Osteocyte (in vitro differentiated cells): ENCODE measurements around the gene DOK7. TPM values are rescaled to one million over a fixed set of nuclear protein-coding genes. Genes with fewer than 3 reads are reported as not detected.

Experiments used
- DNase-seq: peaks from one replicate; pipeline ENCODE4 v3.0.0; 2021; ENCODE audit warnings: mixed read lengths; ENCODE audit not compliant: unreplicated experiment; ENCODE audit errors: extremely low spot score
- H3K27ac Mint-ChIP-seq: one replicate; pipeline ENCODE4 v1.8.0; 2021; ENCODE audit warnings: mild to moderate bottlenecking, mixed read lengths; ENCODE audit not compliant: unreplicated experiment
- H3K27me3 Mint-ChIP-seq: one replicate; pipeline ENCODE4 v1.8.0; 2021; ENCODE audit warnings: mixed read lengths; ENCODE audit not compliant: unreplicated experiment
- H3K36me3 Mint-ChIP-seq: one replicate; pipeline ENCODE4 v1.8.0; 2021; ENCODE audit warnings: mixed read lengths; ENCODE audit not compliant: unreplicated experiment
- H3K4me1 Mint-ChIP-seq: one replicate; pipeline ENCODE4 v1.8.0; 2021; ENCODE audit warnings: mixed read lengths; ENCODE audit not compliant: unreplicated experiment
- H3K4me3 Mint-ChIP-seq: one replicate; pipeline ENCODE4 v1.8.0; 2021; ENCODE audit warnings: mild to moderate bottlenecking, moderate library complexity, mixed read lengths; ENCODE audit not compliant: unreplicated experiment
- H3K9me3 Mint-ChIP-seq: one replicate; pipeline ENCODE4 v1.8.0; 2021; ENCODE audit warnings: mixed read lengths; ENCODE audit not compliant: unreplicated experiment
- total RNA-seq: library from RNA; stranded (reverse); gene quantifications from 2 replicates; pipeline ENCODE4 v1.2.1, GENCODE V29; 2021
- TF ChIP-seq, protein P1 (sequence below): fragments of 200-600 bp; sonication (generic); IDR thresholded peaks from 2 replicates; pipeline ENCODE4 v1.5.0; 2021; ENCODE audit warnings: antibody characterized with exemption, mild to moderate bottlenecking, moderate library complexity

The DOK7 gene
- total RNA-seq, 1 donor from 2014 or later, result not detected

DNA sequence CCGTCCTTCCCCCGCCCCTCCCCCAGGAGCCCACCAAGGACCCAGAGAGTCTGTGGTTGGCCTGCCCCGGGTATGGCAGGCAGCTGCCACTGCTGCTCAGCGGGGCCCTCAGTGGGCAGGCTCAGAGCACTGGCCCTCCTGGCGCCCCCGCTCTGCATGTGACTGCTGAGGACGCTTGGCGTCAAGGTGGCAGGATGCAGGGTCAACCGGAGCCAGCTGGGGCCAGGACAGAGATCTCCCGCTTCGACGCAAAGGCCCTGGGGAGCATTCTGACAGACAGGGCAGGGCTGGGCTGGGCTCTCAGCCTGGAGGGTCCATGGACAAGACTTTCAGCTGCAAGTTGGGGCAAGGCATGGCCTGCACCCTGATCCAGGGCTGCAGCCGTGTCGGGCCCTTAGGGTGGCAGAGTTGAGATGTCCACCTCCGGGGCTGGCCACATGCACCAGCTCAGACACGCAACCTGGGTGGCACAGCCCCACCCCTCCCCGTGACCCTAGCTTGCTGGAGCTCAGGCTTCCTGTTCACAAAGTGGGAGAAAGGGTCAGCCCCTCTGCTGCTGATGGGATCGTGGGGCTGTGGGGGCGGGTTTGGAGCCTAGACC, 38.8 kb downstream of the DOK7 start:
- H3K9me3 Mint-ChIP-seq, result no peaks in the 10 kb centered on the region
- TF ChIP-seq, protein P1, sequence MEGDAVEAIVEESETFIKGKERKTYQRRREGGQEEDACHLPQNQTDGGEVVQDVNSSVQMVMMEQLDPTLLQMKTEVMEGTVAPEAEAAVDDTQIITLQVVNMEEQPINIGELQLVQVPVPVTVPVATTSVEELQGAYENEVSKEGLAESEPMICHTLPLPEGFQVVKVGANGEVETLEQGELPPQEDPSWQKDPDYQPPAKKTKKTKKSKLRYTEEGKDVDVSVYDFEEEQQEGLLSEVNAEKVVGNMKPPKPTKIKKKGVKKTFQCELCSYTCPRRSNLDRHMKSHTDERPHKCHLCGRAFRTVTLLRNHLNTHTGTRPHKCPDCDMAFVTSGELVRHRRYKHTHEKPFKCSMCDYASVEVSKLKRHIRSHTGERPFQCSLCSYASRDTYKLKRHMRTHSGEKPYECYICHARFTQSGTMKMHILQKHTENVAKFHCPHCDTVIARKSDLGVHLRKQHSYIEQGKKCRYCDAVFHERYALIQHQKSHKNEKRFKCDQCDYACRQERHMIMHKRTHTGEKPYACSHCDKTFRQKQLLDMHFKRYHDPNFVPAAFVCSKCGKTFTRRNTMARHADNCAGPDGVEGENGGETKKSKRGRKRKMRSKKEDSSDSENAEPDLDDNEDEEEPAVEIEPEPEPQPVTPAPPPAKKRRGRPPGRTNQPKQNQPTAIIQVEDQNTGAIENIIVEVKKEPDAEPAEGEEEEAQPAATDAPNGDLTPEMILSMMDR, result no peak
- peaks cover 5% of the 10 kb centered on the region for H3K36me3 Mint-ChIP-seq
- no peak overlapping the region for H3K4me3 Mint-ChIP-seq
- no peak for DNase-seq
- no peaks in the 10 kb centered on the region for H3K27me3 Mint-ChIP-seq
- H3K4me1 Mint-ChIP-seq, result no peaks in the 10 kb centered on the region
- no peak overlapping the region for H3K27ac Mint-ChIP-seq

DNA sequence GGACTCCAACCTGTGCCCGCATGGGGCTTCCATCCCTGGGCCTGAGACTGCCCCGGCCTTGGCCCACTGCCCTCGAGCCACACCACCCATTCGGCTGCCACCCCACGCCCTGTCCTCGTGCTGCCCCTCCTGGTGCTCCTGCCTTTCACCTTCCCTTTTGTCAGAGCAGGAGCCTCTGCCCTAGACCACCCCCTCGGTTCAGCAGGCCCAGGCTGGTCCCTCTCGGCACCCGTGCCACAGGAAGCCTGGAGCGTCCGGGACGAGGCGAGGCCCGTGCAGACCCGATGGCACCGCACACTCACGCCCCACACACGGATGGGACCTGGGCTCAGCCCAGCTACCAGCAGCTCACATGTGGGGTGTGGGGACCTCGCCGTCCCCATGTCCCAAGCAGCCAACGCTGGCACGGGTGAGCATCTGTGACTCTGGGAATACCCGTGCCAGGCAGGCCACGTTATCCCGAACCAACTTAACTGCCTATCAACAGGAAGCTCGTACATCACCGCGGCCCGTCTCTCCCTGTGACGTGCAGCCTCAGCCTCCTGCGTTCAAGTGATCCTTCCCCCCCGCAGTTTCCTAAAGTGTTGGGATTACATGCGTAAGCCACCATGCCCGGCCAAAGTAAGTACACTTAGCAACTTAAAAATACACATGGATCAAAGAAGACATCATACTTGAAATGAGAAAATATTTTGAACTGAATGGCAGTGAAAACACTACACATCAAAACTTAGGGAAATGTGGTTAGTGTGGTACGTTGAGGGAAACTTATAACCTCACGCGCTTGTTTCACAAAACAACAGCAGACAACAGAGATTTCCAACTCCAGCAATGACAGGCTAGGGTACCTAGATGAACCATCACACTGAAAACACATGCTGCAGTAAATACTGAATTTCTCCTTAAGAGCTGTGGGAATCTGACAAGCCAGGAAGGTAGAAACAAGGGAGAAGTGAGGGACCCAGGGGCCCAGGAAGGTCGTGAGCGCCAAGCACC, 40.1 kb downstream of the DOK7 start:
- H3K36me3 Mint-ChIP-seq, result peaks cover 14% of the 10 kb centered on the region
- no peak for DNase-seq
- TF ChIP-seq, protein P1, result no peak
- H3K4me1 Mint-ChIP-seq, result no peaks in the 10 kb centered on the region
- no peaks in the 10 kb centered on the region for H3K9me3 Mint-ChIP-seq
- H3K27me3 Mint-ChIP-seq, result no peaks in the 10 kb centered on the region
- H3K4me3 Mint-ChIP-seq, result no peak overlapping the region
- no peak overlapping the region for H3K27ac Mint-ChIP-seq

DNA sequence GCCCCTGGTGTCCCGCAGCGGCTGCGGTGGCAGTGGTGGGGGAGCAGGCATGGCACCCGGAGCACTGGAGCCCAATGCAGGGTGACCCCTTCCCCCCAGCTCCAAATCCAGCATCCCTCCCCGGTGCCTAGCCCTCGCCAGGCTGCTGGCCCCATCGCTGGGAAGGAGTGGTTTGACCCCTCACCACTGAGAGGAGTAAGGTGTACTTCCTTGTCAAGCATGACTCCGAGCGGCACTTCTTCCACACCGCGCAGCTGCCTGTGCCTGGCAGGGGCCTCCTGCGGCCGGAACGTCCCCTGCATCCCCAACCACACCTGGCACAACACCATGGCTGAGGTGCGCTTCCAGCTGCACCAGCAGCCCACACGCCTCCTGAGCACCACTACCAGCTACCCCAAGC, 42.1 kb downstream of the DOK7 start:
- Mint-ChIP-seq H3K9me3 (no peaks in the 10 kb centered on the region), H3K4me1 (no peaks in the 10 kb centered on the region), H3K4me3 (no peak overlapping the region), H3K27me3 (no peaks in the 10 kb centered on the region), H3K27ac (no peak overlapping the region), H3K36me3 (peaks cover 27% of the 10 kb centered on the region)
- TF ChIP-seq, protein P1, result no peak
- no peak for DNase-seq

DNA sequence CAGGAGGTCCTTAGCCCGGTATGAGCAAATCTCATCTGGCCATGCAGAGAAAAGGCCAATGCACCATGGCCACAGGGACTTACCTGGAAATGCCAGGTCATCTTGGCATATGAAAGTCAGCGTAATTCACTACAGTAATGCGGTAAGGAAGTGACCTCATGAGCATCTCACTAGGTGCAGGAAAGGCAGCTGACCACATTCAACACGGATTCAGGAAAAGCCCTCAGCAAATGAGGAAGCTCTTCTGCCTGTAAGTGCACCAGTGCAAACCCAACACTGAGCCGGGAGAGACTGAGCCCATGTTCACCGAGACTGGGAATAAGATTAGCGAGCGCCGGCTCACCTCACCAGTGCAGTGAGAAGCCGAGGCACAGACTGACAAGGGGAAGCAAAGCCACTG, 45.4 kb downstream of the DOK7 start:
- Mint-ChIP-seq H3K36me3 (peaks cover 39% of the 10 kb centered on the region), H3K4me1 (no peaks in the 10 kb centered on the region), H3K27ac (no peak overlapping the region), H3K4me3 (no peak overlapping the region), H3K9me3 (no peaks in the 10 kb centered on the region), H3K27me3 (no peaks in the 10 kb centered on the region)
- DNase-seq, result no peak
- TF ChIP-seq, protein P1, result no peak

DNA sequence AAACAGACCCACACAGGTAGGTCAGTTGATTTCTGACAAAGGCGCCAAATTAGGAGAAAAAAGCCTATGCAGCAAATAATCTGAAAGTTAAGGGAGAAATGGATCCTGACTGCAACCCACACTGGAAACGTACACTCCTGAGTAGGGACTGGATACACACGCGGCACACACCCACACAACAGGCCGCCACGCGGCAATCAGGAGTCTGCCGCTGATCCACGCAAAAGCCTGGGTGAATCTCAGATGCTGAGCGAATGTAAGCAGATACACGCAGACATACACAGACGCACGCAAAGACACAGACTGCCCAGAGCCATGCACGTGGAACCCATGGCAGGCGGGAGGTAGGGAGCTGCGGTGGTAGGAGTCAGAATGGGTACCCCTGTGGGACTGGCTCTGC, 47.4 kb downstream of the DOK7 start:
- H3K4me3 Mint-ChIP-seq, result no peak overlapping the region
- TF ChIP-seq, protein P1, result no peak
- DNase-seq, result no peak
- no peaks in the 10 kb centered on the region for H3K4me1 Mint-ChIP-seq
- no peak overlapping the region for H3K27ac Mint-ChIP-seq
- H3K9me3 Mint-ChIP-seq, result no peaks in the 10 kb centered on the region
- H3K27me3 Mint-ChIP-seq, result no peaks in the 10 kb centered on the region
- peaks cover 45% of the 10 kb centered on the region for H3K36me3 Mint-ChIP-seq
